Small intestine (tissue), 7 donors: ENCODE data around the gene TMOD2. TPM values are rescaled to one million over a fixed set of nuclear protein-coding genes. Genes with fewer than 3 reads are reported as not detected.
A peak's percentile ranks its signal among the peaks of the same experiment; 100 is the strongest.

Experiments
- DNase-seq, 2 donors: peaks; one replicate each; pipeline versions ENCODE4 v3.0.0 to v3.0.0-alpha.2; 2013
- FAIRE-seq: peaks from 2 replicates; lab custom pipeline; 2012; peaks lifted over from hg19 to GRCh38; lab: Jason Lieb, UNC
- H3K27ac ChIP-seq, 3 donors: one replicate each; pipeline ENCODE4 v1.5.1; 2013; ENCODE audit warnings: low read length in 2 of 3, mild to moderate bottlenecking in 2 of 3, control low read depth in 1 of 3, inconsistent platforms in 1 of 3, low read depth in 1 of 3, moderate library complexity in 1 of 3
- H3K27me3 ChIP-seq, 3 donors: one replicate each; pipeline ENCODE4 v1.6.1; 2013; ENCODE audit warnings: low read length in 3 of 3, inconsistent platforms in 1 of 3; ENCODE audit not compliant: control insufficient read depth in 3 of 3, insufficient read depth in 3 of 3
- H3K36me3 ChIP-seq, 3 donors: one replicate each; pipeline ENCODE4 v1.6.1; 2013; ENCODE audit warnings: low read length in 3 of 3, inconsistent platforms in 1 of 3, low read depth in 1 of 3, mild to moderate bottlenecking in 1 of 3, moderate library complexity in 1 of 3; ENCODE audit not compliant: control insufficient read depth in 3 of 3, insufficient read depth in 2 of 3
- H3K4me1 ChIP-seq, 3 donors: one replicate each; pipeline ENCODE4 v1.6.1; 2013; ENCODE audit warnings: low read length in 2 of 3, inconsistent platforms in 1 of 3, low read depth in 1 of 3, mild to moderate bottlenecking in 1 of 3, moderate library complexity in 1 of 3; ENCODE audit not compliant: control insufficient read depth in 3 of 3, insufficient read depth in 2 of 3
- H3K4me3 ChIP-seq, 3 donors: one replicate each; pipeline ENCODE4 v1.5.1; 2013; ENCODE audit warnings: low read length in 3 of 3, control low read depth in 1 of 3, inconsistent platforms in 1 of 3, low read depth in 1 of 3, mild to moderate bottlenecking in 1 of 3, moderate library complexity in 1 of 3
- H3K9me3 ChIP-seq, 2 donors: one replicate each; pipeline ENCODE4 v1.6.1; 2013; ENCODE audit warnings: low read depth in 1 of 2, low read length in 1 of 2; ENCODE audit not compliant: control insufficient read depth in 2 of 2, insufficient read depth in 1 of 2
- WGBS, 3 donors: extraction: QIAGEN DNeasy Blood & Tissue Kit; methylation state at CpG; one replicate each; pipeline ENCODE4 v1.1.7; 2013; 5-methylcytosine and 5-hydroxymethylcytosine counted together
- polyA plus RNA-seq, 4 donors: library from polyadenylated mRNA; stranded (reverse) in 3 of 4; unstranded in 1 of 4; fragments of 200-250 nt in 3 of 4; fragments of 120-200 nt in 1 of 4; gene quantifications; one replicate each; pipeline versions ENCODE4 v1.2.1 to v1.2.3, GENCODE V29; 2013
- donor health status: healthy with polysubstance abuse.
- donor health status: control.
- donor health status: control.
- donor health status: Bipolar disorder and iron deficiency.
- donor health status: healthy.

The TMOD2 gene
- polyA plus RNA-seq, 4 donors = 0.45 to 4.5 (median 1.9) TPM

- no peak overlapping the region for H3K4me3 ChIP-seq
- no peak overlapping the region for H3K27ac ChIP-seq
- FAIRE-seq (no peak), DNase-seq (no peak)
- WGBS, 3 donors = 61 to 88% (median 67%) methylated on average over 2 of the region's 2 CpGs
- H3K4me1 ChIP-seq = peaks cover 0 to 9% (median 2%) of the 10 kb centered on the region in 3 donors
- no peaks in the 10 kb centered on the region for H3K36me3 ChIP-seq
- H3K9me3 ChIP-seq = no peaks in the 10 kb centered on the region
- peaks cover 0 to 34% (median 0%) of the 10 kb centered on the region in 3 donors for H3K27me3 ChIP-seq
These were observed 2.9 kb downstream of the TMOD2 start for GRCh38 chr15:51754267-51754666.

- DNase-seq (no peak), FAIRE-seq (no peak)
- H3K27me3 ChIP-seq = peaks cover 0 to 22% (median 0%) of the 10 kb centered on the region in 3 donors
- H3K4me3 ChIP-seq = no peak overlapping the region
- H3K9me3 ChIP-seq = no peaks in the 10 kb centered on the region
- WGBS, 3 donors = 58 to 77% (median 68%) methylated on average over 4 of the region's 4 CpGs
- no peak overlapping the region for H3K27ac ChIP-seq
- no peaks in the 10 kb centered on the region for H3K36me3 ChIP-seq
- H3K4me1 ChIP-seq = peaks cover 0 to 11% (median 2%) of the 10 kb centered on the region in 3 donors
These were observed 4.4 kb downstream of the TMOD2 start for GRCh38 chr15:51755790-51756189.

DNA sequence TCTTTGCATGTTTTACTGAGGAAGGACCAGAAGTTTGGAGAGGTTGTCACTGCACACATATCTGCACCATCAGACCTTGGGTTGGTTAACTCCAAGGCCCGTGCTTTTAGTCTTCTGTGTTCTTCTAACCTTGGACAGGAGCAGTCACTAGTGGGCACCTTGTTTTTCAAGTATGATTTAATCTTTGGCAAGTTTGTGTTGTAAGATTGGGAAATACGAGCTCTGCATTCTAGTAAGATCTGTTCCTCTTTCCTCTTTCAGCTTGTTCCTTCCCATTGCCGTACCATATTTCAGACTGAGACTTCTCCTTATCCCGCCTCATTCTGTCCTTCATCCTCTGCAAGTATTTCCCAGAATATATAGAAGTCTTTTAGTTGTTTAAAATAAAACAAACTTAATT lies 5.1 kb downstream of the TMOD2 start:
- no peaks in the 10 kb centered on the region for H3K36me3 ChIP-seq
- 80 to 92% (median 87%) methylated on average over 4 of the region's 4 CpGs for WGBS, 3 donors
- no peak for FAIRE-seq

GRCh38 chr15:51757450-51757849 lies 6.1 kb downstream of the TMOD2 start:
- FAIRE-seq (no peak), DNase-seq (no peak)
- Histone ChIP-seq H3K27ac (no peak overlapping the region), H3K27me3 (peaks cover 0 to 17% (median 0%) of the 10 kb centered on the region in 3 donors), H3K9me3 (no peaks in the 10 kb centered on the region), H3K4me3 (no peak overlapping the region), H3K36me3 (no peaks in the 10 kb centered on the region), H3K4me1 (peaks cover 0 to 8% (median 0%) of the 10 kb centered on the region in 3 donors)
- 86 to 96% (median 95%) methylated on average over 2 of the region's 2 CpGs for WGBS, 3 donors

More for the DNA sequence above, 5.1 kb downstream of the TMOD2 start:
- no peak overlapping the region for H3K27ac ChIP-seq
- no peak for DNase-seq
- H3K27me3 ChIP-seq = peaks cover 0 to 21% (median 0%) of the 10 kb centered on the region in 3 donors
- H3K9me3 ChIP-seq = no peaks in the 10 kb centered on the region
- peaks cover 0 to 8% (median 0%) of the 10 kb centered on the region in 3 donors for H3K4me1 ChIP-seq
- no peak overlapping the region for H3K4me3 ChIP-seq

DNA sequence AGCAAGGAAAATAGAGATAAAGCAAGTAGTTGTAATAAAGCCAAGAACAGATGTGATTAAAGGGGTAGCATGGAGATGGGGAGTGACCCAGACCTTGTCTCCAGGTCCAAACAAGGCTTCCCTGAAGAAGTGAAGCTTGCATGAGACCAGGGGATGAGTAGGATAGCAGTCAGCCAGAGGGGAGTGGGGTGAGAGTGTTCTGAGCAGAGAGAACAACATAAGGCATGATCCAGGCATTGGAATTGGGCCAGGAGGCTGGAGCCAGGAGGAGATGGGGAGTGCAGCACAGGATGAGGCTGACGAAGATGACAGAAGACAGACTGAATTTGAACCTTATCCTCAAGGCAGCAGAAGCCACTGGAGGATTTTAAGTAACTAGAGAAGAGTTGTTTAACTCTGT lies 7.2 kb downstream of the TMOD2 start:
- peak overlapping the region in 1 of 3 donors; percentile 2 for H3K27ac ChIP-seq
- no peak for FAIRE-seq
- DNase-seq = peak in 1 of 2 donors; percentile 19
- peaks cover 0 to 8% (median 0%) of the 10 kb centered on the region in 3 donors for H3K4me1 ChIP-seq
- 18 to 42% (median 32%) methylated on average over 1 of the region's 1 CpG for WGBS, 3 donors
- no peaks in the 10 kb centered on the region for H3K36me3 ChIP-seq
- peaks cover 0 to 8% (median 0%) of the 10 kb centered on the region in 3 donors for H3K27me3 ChIP-seq
- no peak overlapping the region for H3K4me3 ChIP-seq
- no peaks in the 10 kb centered on the region for H3K9me3 ChIP-seq

DNA sequence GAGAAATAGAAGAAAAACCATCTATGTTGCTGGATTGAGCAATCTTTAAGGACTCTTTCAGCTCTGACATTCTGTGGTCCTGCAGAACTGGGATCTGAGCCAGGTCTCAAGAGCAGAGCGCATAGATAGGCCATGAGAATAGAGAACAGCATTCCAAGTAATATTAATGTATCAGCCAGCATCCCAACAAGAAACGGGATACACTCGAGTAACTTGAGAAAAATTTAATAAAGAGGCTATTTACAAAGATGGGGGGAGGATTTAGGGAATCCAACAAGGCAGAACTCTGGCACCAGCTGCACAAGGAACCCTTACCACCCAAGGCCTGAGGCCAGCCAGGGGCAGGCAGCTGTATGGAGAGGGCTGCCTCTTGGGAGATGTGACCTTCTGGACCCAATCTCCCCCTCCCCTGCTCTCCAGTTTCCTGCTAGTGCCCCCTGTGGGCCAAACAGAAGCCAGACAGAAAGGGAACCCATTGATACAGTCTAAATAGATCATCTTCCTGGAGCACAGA lies 8.2 kb downstream of the TMOD2 start:
- H3K27ac ChIP-seq = no peak overlapping the region
- no peaks in the 10 kb centered on the region for H3K9me3 ChIP-seq
- H3K4me3 ChIP-seq = no peak overlapping the region
- no peaks in the 10 kb centered on the region for H3K36me3 ChIP-seq
- H3K27me3 ChIP-seq = peaks cover 0 to 3% (median 0%) of the 10 kb centered on the region in 3 donors
- FAIRE-seq (no peak), DNase-seq (peak in 1 of 2 donors; percentile 37)
- WGBS, 3 donors = 36 to 45% (median 43%) methylated on average over 3 of the region's 3 CpGs
- H3K4me1 ChIP-seq = peaks cover 0 to 8% (median 0%) of the 10 kb centered on the region in 3 donors

DNA sequence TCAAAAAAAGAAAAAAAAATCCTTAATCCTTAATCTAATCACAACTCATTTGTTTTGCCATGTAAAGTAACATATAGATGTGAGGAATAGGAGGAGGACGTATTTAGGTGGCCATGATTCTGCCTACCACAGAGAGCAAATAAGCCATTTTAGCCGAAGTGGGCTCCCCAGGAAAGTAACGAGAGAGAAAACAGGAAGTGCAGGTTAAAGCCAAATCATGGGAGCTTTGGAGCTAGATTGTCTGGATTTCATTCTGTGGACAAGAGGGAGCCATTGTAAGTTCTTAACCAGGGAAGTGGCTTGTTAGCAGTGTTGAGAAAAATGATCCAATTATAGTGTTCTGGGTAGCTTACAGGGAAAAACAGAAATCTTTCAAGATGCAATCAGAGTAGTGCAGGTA lies 9.4 kb downstream of the TMOD2 start:
- Histone ChIP-seq H3K27ac (no peak overlapping the region), H3K9me3 (no peaks in the 10 kb centered on the region), H3K4me1 (peaks cover 0 to 8% (median 0%) of the 10 kb centered on the region in 3 donors), H3K27me3 (no peaks in the 10 kb centered on the region), H3K4me3 (no peak overlapping the region), H3K36me3 (no peaks in the 10 kb centered on the region)
- FAIRE-seq = no peak
- WGBS, 3 donors = 57 to 85% (median 67%) methylated on average over 3 of the region's 3 CpGs
- DNase-seq = no peak

DNA sequence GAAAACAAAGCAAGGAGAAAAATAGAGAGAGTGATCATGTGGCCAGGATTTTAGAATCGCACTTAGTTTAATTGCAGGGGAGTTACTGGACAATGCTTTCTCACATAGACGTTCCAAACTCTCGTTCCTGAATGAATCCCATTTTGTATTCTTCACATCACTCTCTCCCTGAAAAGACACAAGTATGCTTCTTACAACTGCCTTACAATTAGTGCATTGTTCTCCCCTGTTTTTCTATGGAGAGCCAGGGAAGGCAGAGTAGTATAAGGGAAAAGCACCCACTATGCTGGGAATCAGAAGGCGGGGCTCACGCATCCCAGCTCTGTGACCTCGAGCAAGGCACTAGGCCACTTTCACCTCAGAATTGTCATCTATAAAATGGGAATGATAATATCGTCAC lies 14.4 kb downstream of the TMOD2 start:
- no peak for FAIRE-seq
- no peak for DNase-seq
- H3K36me3 ChIP-seq = peaks cover 0 to 8% (median 0%) of the 10 kb centered on the region in 3 donors
- no peak overlapping the region for H3K27ac ChIP-seq
- no peaks in the 10 kb centered on the region for H3K9me3 ChIP-seq
- H3K27me3 ChIP-seq = no peaks in the 10 kb centered on the region
- no peak overlapping the region for H3K4me3 ChIP-seq
- H3K4me1 ChIP-seq = no peaks in the 10 kb centered on the region
- 89 to 93% (median 90%) methylated on average over 7 of the region's 7 CpGs for WGBS, 3 donors

GRCh38 chr15:51766341-51766740 lies 14.9 kb downstream of the TMOD2 start:
- Histone ChIP-seq H3K4me1 (no peaks in the 10 kb centered on the region), H3K4me3 (no peak overlapping the region), H3K27me3 (no peaks in the 10 kb centered on the region), H3K36me3 (peaks cover 0 to 8% (median 0%) of the 10 kb centered on the region in 3 donors), H3K27ac (no peak overlapping the region), H3K9me3 (no peaks in the 10 kb centered on the region)
- no peak for FAIRE-seq
- 86 to 96% (median 87%) methylated on average over 1 of the region's 1 CpG for WGBS, 3 donors
- no peak for DNase-seq
